ENCODE results near the gene HADHA. TPM values are rescaled to one million over a fixed set of nuclear protein-coding genes. Genes with fewer than 3 reads are reported as not detected.

The HADHA gene
- total RNA-seq, 1 experiment from 2014 or later = 112 TPM

GRCh38 chr2:26172871-26173775 is 71.3 kb downstream of the HADHA start, which contains the start of gene GAREM2:
GAREM2 (plus strand) TSS chr2:26173088; CDS start chr2:26173221, 133 bp downstream.
- Histone ChIP-seq H3K27ac (ENCODE audit: insufficient read length, low read depth, low read length) (no peak within 1 kb of the TSS), H2BK5ac (ENCODE audit: insufficient read length, low read length) (no peak within 1 kb of the TSS), H3K18ac (ENCODE audit: insufficient read length, low read depth, low read length) (no peak within 1 kb of the TSS), H3T11ph (ENCODE audit: low read length) (no peak within 1 kb of the TSS), H3K23ac (ENCODE audit: insufficient read length, low read depth, low read length) (no peak within 1 kb of the TSS), H2BK120ac (ENCODE audit: low read depth, low read length, poor library complexity, severe bottlenecking) (no peak within 1 kb of the TSS), H3K4me2 (ENCODE audit: insufficient read depth, insufficient read length, low read length) (peak within 1 kb of the TSS; percentile 36), H4K20me1 (ENCODE audit: control insufficient read depth, insufficient read depth, insufficient read length) (no peaks in the 10 kb centered on the region), H4K91ac (ENCODE audit: insufficient read length, low read depth, low read length) (no peak within 1 kb of the TSS), H3K79me1 (ENCODE audit: insufficient read depth, low read depth, low read length, poor library complexity, severe bottlenecking) (no peaks in the 10 kb centered on the region), H3K9me3 (ENCODE audit: control insufficient read depth, low read depth, low read length) (no peaks in the 10 kb centered on the region), H3K79me2 (ENCODE audit: insufficient read depth, low read length) (no peaks in the 10 kb centered on the region), H2AFZ (ENCODE audit: low read length) (no peak within 1 kb of the TSS), H3K27me3 (ENCODE audit: insufficient read depth, low read length) (no peaks in the 10 kb centered on the region), H3K56ac (ENCODE audit: insufficient read length, low read depth, low read length) (no peak within 1 kb of the TSS), H3K23me2 (ENCODE audit: insufficient read length, low read depth, low read length, poor library complexity, severe bottlenecking) (peaks cover 11% of the 10 kb centered on the region), H4K8ac (replicated peaks; ENCODE audit: insufficient read length, low read depth, low read length) (no peak within 1 kb of the TSS), H2BK12ac (ENCODE audit: insufficient read length, low read depth, low read length) (no peak within 1 kb of the TSS), H2BK15ac (ENCODE audit: low read depth, low read length) (no peak within 1 kb of the TSS), H4K5ac (ENCODE audit: insufficient read length, low read depth, low read length) (no peak within 1 kb of the TSS), H3K4ac (ENCODE audit: low read depth, low read length) (no peak within 1 kb of the TSS), H3K9ac (ENCODE audit: extremely low read depth, insufficient read length, low read length) (peak within 1 kb of the TSS; percentile 43), H2BK20ac (ENCODE audit: low read depth, low read length, poor library complexity, severe bottlenecking) (no peak within 1 kb of the TSS), H3K4me1 (ENCODE audit: insufficient read depth, low read length) (no peaks in the 10 kb centered on the region; the same call in 1 of the 2 replicates), H3K14ac (ENCODE audit: insufficient read depth, low read length) (no peak within 1 kb of the TSS), H2AK5ac (ENCODE audit: insufficient read length, low read length) (no peak within 1 kb of the TSS)
- peaks cover 28% of the 10 kb centered on the region for H3K27me3 Mint-ChIP-seq (ENCODE audit: low read depth)
- WGBS (ENCODE audit: extremely low coverage, insufficient read length, low lambda C conversion rate) = no CpG with 5 or more reads among the region's 102 CpGs
- TF ChIP-seq, protein P1, sequence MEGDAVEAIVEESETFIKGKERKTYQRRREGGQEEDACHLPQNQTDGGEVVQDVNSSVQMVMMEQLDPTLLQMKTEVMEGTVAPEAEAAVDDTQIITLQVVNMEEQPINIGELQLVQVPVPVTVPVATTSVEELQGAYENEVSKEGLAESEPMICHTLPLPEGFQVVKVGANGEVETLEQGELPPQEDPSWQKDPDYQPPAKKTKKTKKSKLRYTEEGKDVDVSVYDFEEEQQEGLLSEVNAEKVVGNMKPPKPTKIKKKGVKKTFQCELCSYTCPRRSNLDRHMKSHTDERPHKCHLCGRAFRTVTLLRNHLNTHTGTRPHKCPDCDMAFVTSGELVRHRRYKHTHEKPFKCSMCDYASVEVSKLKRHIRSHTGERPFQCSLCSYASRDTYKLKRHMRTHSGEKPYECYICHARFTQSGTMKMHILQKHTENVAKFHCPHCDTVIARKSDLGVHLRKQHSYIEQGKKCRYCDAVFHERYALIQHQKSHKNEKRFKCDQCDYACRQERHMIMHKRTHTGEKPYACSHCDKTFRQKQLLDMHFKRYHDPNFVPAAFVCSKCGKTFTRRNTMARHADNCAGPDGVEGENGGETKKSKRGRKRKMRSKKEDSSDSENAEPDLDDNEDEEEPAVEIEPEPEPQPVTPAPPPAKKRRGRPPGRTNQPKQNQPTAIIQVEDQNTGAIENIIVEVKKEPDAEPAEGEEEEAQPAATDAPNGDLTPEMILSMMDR (conservative IDR thresholded peaks at IDR 0.05) = no peak
- peak within 1 kb of the TSS; percentile 67 to 89 for H3K4me3 Mint-ChIP-seq
- H3K4me1 Mint-ChIP-seq = peaks cover 10 to 19% of the 10 kb centered on the region in 2 experiments
- H3K36me3 Mint-ChIP-seq (ENCODE audit: insufficient read depth in 1 of 3, low read depth in 3 of 3) = peaks cover 0 to 12% (median 9%) of the 10 kb centered on the region in 3 experiments; a peak in 6 of 7 replicates
- peak; percentile 62 for DNase-seq
- H3K27ac Mint-ChIP-seq = no peak within 1 kb of the TSS; a peak in 1 of 7 replicates
- H3K9me3 Mint-ChIP-seq = peaks cover 0 to 5% of the 10 kb centered on the region in 2 experiments; a peak in 2 of 5 replicates

All from H9 (cell line).